ENCODE results near the gene DPH1. TPM values are rescaled to one million over a fixed set of nuclear protein-coding genes. Genes with fewer than 3 reads are reported as not detected.
A peak's percentile ranks its signal among the peaks of the same experiment; 100 is the strongest.

The DPH1 gene
- total and polyA plus RNA-seq, 9 donors = 27.5 to 77.7 (median 46.0) TPM

DNA sequence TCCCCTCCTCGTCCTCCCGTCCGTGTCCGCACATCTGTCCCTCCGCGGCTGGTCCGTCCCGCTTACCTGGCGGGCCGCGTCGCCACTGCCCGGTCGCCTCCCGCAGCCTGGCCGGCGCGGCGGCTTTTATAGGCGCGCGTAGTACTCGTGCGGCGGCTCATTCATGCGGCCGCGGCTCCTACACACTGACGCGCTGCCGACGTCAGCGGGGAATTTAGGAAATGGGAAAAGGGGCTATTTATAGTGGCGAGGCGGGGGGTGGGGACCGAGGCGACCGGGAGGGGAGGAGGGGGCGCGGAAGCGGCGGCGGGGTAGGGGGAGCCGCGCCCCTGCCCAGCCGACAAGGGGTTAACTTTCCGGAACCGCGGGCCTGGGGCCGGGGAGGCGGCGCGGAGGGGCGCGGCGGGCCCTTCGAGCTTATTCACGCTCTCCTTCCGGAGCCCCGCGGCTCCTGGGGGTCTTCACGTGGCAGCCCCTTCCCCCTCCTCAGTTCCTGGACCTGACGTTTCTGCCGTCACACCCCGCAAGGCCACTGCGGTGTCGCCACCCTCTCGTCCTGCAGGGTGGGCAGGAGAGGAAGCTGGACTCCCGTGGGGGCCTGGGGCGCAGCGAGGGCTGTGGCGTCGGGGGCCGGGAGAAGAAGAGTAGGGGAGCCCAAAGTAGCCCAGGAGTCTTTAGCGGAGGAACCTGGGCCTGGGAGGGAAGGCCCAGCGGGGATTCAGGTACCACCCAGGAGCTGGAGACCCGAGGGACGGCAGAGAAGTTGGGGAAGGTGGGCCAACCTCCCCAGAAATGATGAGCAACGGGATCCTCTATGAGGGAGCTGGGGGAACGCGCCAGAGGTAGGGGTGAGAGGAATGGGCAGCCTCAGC, 21.3 kb downstream of the DPH1 start:
- Histone ChIP-seq H3K4me1 (ENCODE audit: insufficient read depth) (peaks cover 11% of the 10 kb centered on the region), H3K27ac (peak overlapping the region; percentile 33 to 68), H3K27me3 (no peaks in the 10 kb centered on the region), H3K36me3 (no peaks in the 10 kb centered on the region), H3K9me3 (no peaks in the 10 kb centered on the region), H3K4me3 (peak overlapping the region; percentile 53)
- 15 to 40% (median 20%) methylated on average over 36 to 81 of the region's 81 CpGs for WGBS, 3 donors
- intact Hi-C loops (cut with DNase I) = no loop called here
- peak; percentile 43 to 76 (median 68) for DNase-seq
- TF ChIP-seq POLR2A (IDR thresholded peaks at IDR 0.05) = no peak
- no peak for TF ChIP-seq CTCF (IDR thresholded peaks at IDR 0.05)
- TF ChIP-seq EP300 (IDR thresholded peaks at IDR 0.05) = no peak

GRCh38 chr17:2051933-2052559, 22.1 kb downstream of the DPH1 start:
- H3K4me3 ChIP-seq = no peak overlapping the region
- DNase-seq = peak in 2 of 5 donors; percentile 31 to 70
- peak overlapping the region; percentile 14 to 33 for H3K27ac ChIP-seq
- intact Hi-C loops (cut with DNase I) = loop anchor here in 1 of 4 donors (2.0 kb wide), 1 partner anchor 127 kb away; no protein-coding TSS in a partner anchor
- H3K36me3 ChIP-seq = no peaks in the 10 kb centered on the region
- no peak for TF ChIP-seq EP300 (IDR thresholded peaks at IDR 0.05)
- no peak for TF ChIP-seq POLR2A (IDR thresholded peaks at IDR 0.05)
- TF ChIP-seq CTCF (IDR thresholded peaks at IDR 0.05) = no peak
- H3K9me3 ChIP-seq = no peaks in the 10 kb centered on the region
- 62 to 80% (median 77%) methylated on average over 14 of the region's 14 CpGs for WGBS, 3 donors
- H3K27me3 ChIP-seq = no peaks in the 10 kb centered on the region
- H3K4me1 ChIP-seq (ENCODE audit: insufficient read depth) = peaks cover 13% of the 10 kb centered on the region

- DNase-seq = peak; percentile 89 to 93 (median 92)
- H3K27me3 ChIP-seq = no peaks in the 10 kb centered on the region
- H3K36me3 ChIP-seq = no peaks in the 10 kb centered on the region
- H3K9me3 ChIP-seq = no peaks in the 10 kb centered on the region
- peak overlapping the region; percentile 41 for H3K4me3 ChIP-seq
- 7 to 11% (median 10%) methylated on average over 57 to 84 of the region's 84 CpGs for WGBS, 3 donors
- H3K27ac ChIP-seq = peak overlapping the region; percentile 89 to 98
- peaks cover 13% of the 10 kb centered on the region for H3K4me1 ChIP-seq (ENCODE audit: insufficient read depth)
- intact Hi-C loops (cut with DNase I) = loop anchor here in 3 of 4 donors (1.0 to 2.0 kb wide), 3 partner anchors 125 to 192 kb away; no protein-coding TSS in a partner anchor
- TF ChIP-seq EP300 (IDR thresholded peaks at IDR 0.05) (no peak), CTCF (IDR thresholded peaks at IDR 0.05) (peak; percentile 61 to 94 (median 87)), POLR2A (IDR thresholded peaks at IDR 0.05) (peak; percentile 38)
These were observed 23.7 kb downstream of the DPH1 start for GRCh38 chr17:2053380-2054261.

DNA sequence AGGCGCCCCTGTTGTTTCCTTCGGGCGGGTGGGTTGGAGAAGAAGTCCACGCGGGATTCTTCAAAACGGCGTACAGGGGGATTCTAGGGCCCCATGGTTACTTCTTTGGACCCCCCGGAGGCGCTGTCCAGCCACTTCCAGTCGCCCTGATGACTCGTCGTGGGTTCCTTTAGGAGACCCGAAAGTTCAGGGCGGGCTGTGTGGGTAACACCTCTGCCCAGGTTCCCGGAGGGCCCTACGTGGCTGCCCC, 24.2 kb downstream of the DPH1 start:
- H3K4me3 ChIP-seq = peak overlapping the region; percentile 41
- H3K27ac ChIP-seq = peak overlapping the region; percentile 89 to 98
- H3K9me3 ChIP-seq = no peaks in the 10 kb centered on the region
- TF ChIP-seq EP300 (IDR thresholded peaks at IDR 0.05) = no peak
- no peak for TF ChIP-seq CTCF (IDR thresholded peaks at IDR 0.05)
- no peak for TF ChIP-seq POLR2A (IDR thresholded peaks at IDR 0.05)
- intact Hi-C loops (cut with DNase I) = loop anchor here in 2 of 4 donors (1.0 to 2.0 kb wide), 2 partner anchors 191 kb away; no protein-coding TSS in a partner anchor
- no peaks in the 10 kb centered on the region for H3K27me3 ChIP-seq
- H3K36me3 ChIP-seq = no peaks in the 10 kb centered on the region
- H3K4me1 ChIP-seq (ENCODE audit: insufficient read depth) = peaks cover 9% of the 10 kb centered on the region
- DNase-seq = peak in 2 of 5 donors; percentile 72 to 75
- 0 to 3% (median 1%) methylated on average over 10 to 16 of the region's 16 CpGs for WGBS, 3 donors

Measured in ovary (tissue), 9 donors.